ENCODE results near the gene SPRED2.

- TF ChIP-seq CTCF (IDR thresholded peaks at IDR 0.05) (no peak), POLR2A (IDR thresholded peaks at IDR 0.05) (no peak)
Observed at GRCh38 chr2:65456886-65457285, 24.5 kb upstream of the SPRED2 start.
